Measurements from ENCODE around the gene TBC1D19.

- no peak for TF ChIP-seq EZH2phosphoT487 (IDR thresholded peaks at IDR 0.05; ENCODE audit: borderline replicate concordance, low read length)
- TF ChIP-seq EZH2 (IDR thresholded peaks at IDR 0.05; ENCODE audit: low read length, unreplicated experiment), result no peak
- TF ChIP-seq CTCF (conservative IDR thresholded peaks at IDR 0.05; ENCODE audit: low read depth, low read length), result no peak
Measured at GRCh38 chr4:26611885-26612284, 28.0 kb downstream of the TBC1D19 start.

Data from PC-3 (cell line).